A549 (cell line): ENCODE results near the gene TMEM168. TPM values are rescaled to one million over a fixed set of nuclear protein-coding genes. Genes with fewer than 3 reads are reported as not detected.

Experiments
- ATAC-seq, 2 experiments: fragments of 200-7000 bp in 1 of 2; fragments of >200 bp in 1 of 2; cut with Nextera tagmentation in 1 of 2; cut with Tn5 transposase in 1 of 2; 3 replicates each; pipeline versions ENCODE4 v1.8.0 to v1.9.1; 2018 to 2020; ENCODE audit warnings: mild to moderate bottlenecking in 1 of 2, moderate library complexity in 1 of 2
- CTCF ChIA-PET: fragments of 300-600 bp; sonication (Branson Sonifier 250); formaldehyde crosslinking; extraction: SDS; loops from one replicate; lab custom pipeline; 2021; ENCODE audit warnings: antibody characterized with exemption, inconsistent platforms; lab: Yijun Ruan, JAX
- POLR2A ChIA-PET: fragments of 350-600 bp; formaldehyde crosslinking; extraction: SDS; loops from one replicate; lab custom pipeline; 2021; ENCODE audit warnings: antibody characterized with exemption, inconsistent platforms; lab: Yijun Ruan, JAX
- DNase-seq, 2 experiments: peaks; one replicate each; pipeline versions ENCODE4 v3.0.0 to v3.0.0-alpha.2; 2011 to 2016; ENCODE audit warnings: low read depth in 1 of 2, low spot score in 1 of 2
- FAIRE-seq: peaks from 2 replicates; lab custom pipeline; 2011; peaks lifted over from hg19 to GRCh38; lab: Jason Lieb, UNC
- H3K27ac ChIP-seq, 2 experiments: fragments of >200 bp; sonication (Bioruptor Twin); formaldehyde crosslinking; 3 replicates each; pipeline ENCODE4 v1.5.1; 2016 to 2017
- H3K4me1 ChIP-seq: fragments of >200 bp; sonication (Bioruptor Twin); formaldehyde crosslinking; 3 replicates; pipeline ENCODE4 v1.6.1; 2016
- H3K4me2 ChIP-seq: fragments of >200 bp; sonication (Bioruptor Twin); formaldehyde crosslinking; 3 replicates; pipeline ENCODE4 v1.6.1; 2016
- H3K4me3 ChIP-seq: fragments of >200 bp; sonication (Bioruptor Twin); formaldehyde crosslinking; 3 replicates; pipeline ENCODE4 v1.5.1; 2016
- H3K9me3 ChIP-seq: fragments of >200 bp; sonication (Bioruptor Twin); formaldehyde crosslinking; 3 replicates; pipeline ENCODE4 v1.6.1; 2016
- CBX2 ChIP-seq: fragments of 200-600 bp; sonication (generic); IDR thresholded peaks from 2 replicates; pipeline ENCODE4 v1.6.1; 2016; ENCODE audit warnings: low read depth, mild to moderate bottlenecking, borderline replicate concordance
- CBX8 ChIP-seq: fragments of 200-600 bp; sonication (generic); IDR thresholded peaks from 2 replicates; pipeline ENCODE4 v1.6.1; 2016
- CHD4 ChIP-seq: fragments of 200-600 bp; sonication (generic); IDR thresholded peaks from 2 replicates; pipeline ENCODE4 v1.6.1; 2016; ENCODE audit warnings: antibody characterized with exemption, mild to moderate bottlenecking, borderline replicate concordance
- EHF ChIP-seq: fragments of 250-450 bp; sonication (Bioruptor Pico); IDR thresholded peaks from 2 replicates; pipeline ENCODE4 v1.5.0; 2020; ENCODE audit warnings: mild to moderate bottlenecking
- ESRRA ChIP-seq: fragments of 150-350 bp; IDR thresholded peaks from 2 replicates; pipeline ENCODE4 v1.6.1; 2014; ENCODE audit warnings: mild to moderate bottlenecking, low read length, borderline replicate concordance
- FOSL2 ChIP-seq, 2 experiments: fragments of 450-650 bp in 1 of 2; fragments of >200 bp in 1 of 2; sonication (Bioruptor Twin) in 1 of 2; formaldehyde crosslinking; IDR thresholded peaks; 2 replicates each; pipeline versions ENCODE4 v1.5.0 to v1.6.1; 2016 to 2020; ENCODE audit warnings: mild to moderate bottlenecking in 1 of 2, moderate library complexity in 1 of 2
- GATA3 ChIP-seq: IDR thresholded peaks from 2 replicates; pipeline ENCODE4 v1.6.1; 2012; ENCODE audit warnings: borderline replicate concordance
- HDAC2 ChIP-seq: fragments of 200-600 bp; sonication (generic); IDR thresholded peaks from 2 replicates; pipeline ENCODE4 v1.6.1; 2016
- HEYL ChIP-seq: fragments of 250-450 bp; sonication (Bioruptor Pico); IDR thresholded peaks from 2 replicates; pipeline ENCODE4 v1.8.0; 2021; ENCODE audit warnings: mild to moderate bottlenecking, moderate library complexity
- HMGXB4 ChIP-seq: fragments of 250-450 bp; sonication (Bioruptor Pico); IDR thresholded peaks from 2 replicates; pipeline ENCODE4 v1.5.0; 2021; ENCODE audit warnings: mild to moderate bottlenecking, moderate library complexity, borderline replicate concordance
- HOXB5 ChIP-seq: fragments of 250-450 bp; sonication (Bioruptor Pico); IDR thresholded peaks from 2 replicates; pipeline ENCODE4 v1.5.0; 2020; ENCODE audit warnings: mild to moderate bottlenecking, moderate library complexity
- KDM1A ChIP-seq: fragments of 200-600 bp; sonication (generic); IDR thresholded peaks from 2 replicates; pipeline ENCODE4 v1.6.1; 2016; ENCODE audit warnings: low read depth, mild to moderate bottlenecking
- MAFK ChIP-seq: fragments of 450-650 bp; IDR thresholded peaks from 2 replicates; pipeline ENCODE4 v1.6.1; 2014; ENCODE audit not compliant: partially characterized antibody
- MAZ ChIP-seq: fragments of 150-350 bp; IDR thresholded peaks from 2 replicates; pipeline ENCODE4 v1.6.1; 2014; ENCODE audit warnings: antibody characterized with exemption, low read depth, low read length, borderline replicate concordance
- NPAS2 ChIP-seq: fragments of 250-450 bp; sonication (Bioruptor Pico); IDR thresholded peaks from 2 replicates; pipeline ENCODE4 v1.8.0; 2022; ENCODE audit warnings: mild to moderate bottlenecking, moderate library complexity, borderline replicate concordance
- NR3C1 ChIP-seq: fragments of >200 bp; sonication (Bioruptor Twin); formaldehyde crosslinking; IDR thresholded peaks from 3 replicates; pipeline ENCODE4 v1.6.1; 2017
- RAD21 ChIP-seq, 2 experiments: fragments of >200 bp in 1 of 2; sonication (Bioruptor Twin) in 1 of 2; formaldehyde crosslinking in 1 of 2; IDR thresholded peaks in 1 of 2; conservative IDR thresholded peaks in 1 of 2; 2 replicates in 1 of 2; 3 replicates in 1 of 2; pipeline ENCODE4 v1.6.1; 2012 to 2018; ENCODE audit warnings: inconsistent platforms in 1 of 2
- RFX5 ChIP-seq: fragments of 450-650 bp; IDR thresholded peaks from 2 replicates; pipeline ENCODE4 v1.7.1; 2014; ENCODE audit warnings: antibody characterized with exemption, mild to moderate bottlenecking, moderate library complexity
- RNF2 ChIP-seq: fragments of 200-600 bp; sonication (generic); IDR thresholded peaks from 2 replicates; pipeline ENCODE4 v1.6.1; 2016; ENCODE audit warnings: low read depth, mild to moderate bottlenecking, antibody characterized with exemption, moderate library complexity, borderline replicate concordance
- ZC3H11A ChIP-seq: fragments of 450-650 bp; IDR thresholded peaks from 2 replicates; pipeline ENCODE4 v1.6.1; 2014; ENCODE audit warnings: antibody characterized with exemption, mild to moderate bottlenecking
- WGBS: methylation state at CpG from one replicate; pipeline ENCODE4 v1.1.6; 2017; ENCODE audit errors: missing lambda C conversion rate; 5-methylcytosine and 5-hydroxymethylcytosine counted together
- polyA plus RNA-seq, 4 experiments: library from polyadenylated mRNA; depleted of rRNA in 3 of 4; stranded (reverse); fragments of >200 nt; fragmentation: RNase III in 1 of 4; extraction: RNeasy Plus Mini Kit Qiagen cat#74134 plus additional on column Dnase treatment in 1 of 4; gene quantifications; 2 replicates in 3 of 4; 3 replicates in 1 of 4; pipeline ENCODE4 v1.2.3, GENCODE V29; 2011 to 2017
- TF ChIP-seq, protein P1 (sequence below): fragments of 450-650 bp; IDR thresholded peaks from 2 replicates; pipeline ENCODE4 v1.6.1; 2014; ENCODE audit warnings: antibody characterized with exemption

Gene TMEM168
- polyA plus RNA-seq, 2 of the 4 experiments (the other 2 are of a cell fraction), result 11.4 to 40.0 TPM

- Histone ChIP-seq H3K9me3 (no peaks in the 10 kb centered on the region), H3K4me1 (no peaks in the 10 kb centered on the region), H3K27ac (no peak overlapping the region), H3K4me2 (no peak overlapping the region), H3K4me3 (no peak overlapping the region)
- ATAC-seq, result no peak
- POLR2A ChIA-PET, result no interaction called here
- DNase-seq, result no peak
- CTCF ChIA-PET, result interaction anchor here (0.6 kb wide), 1 partner anchor 20 kb away, joined by 3 read pairs; no protein-coding TSS in a partner anchor
- TF ChIP-seq RAD21 (conservative IDR thresholded peaks at IDR 0.05 in 1 of 2, IDR thresholded peaks at IDR 0.05 in 1 of 2), result no peak
- TF ChIP-seq KDM1A, result no peak
- no peak for TF ChIP-seq RFX5
- no peak for TF ChIP-seq MAFK
- TF ChIP-seq HMGXB4 (CRISPR knock-in tag), result no peak
- no peak for TF ChIP-seq NR3C1
- TF ChIP-seq CBX2, result no peak
- no peak for TF ChIP-seq EHF (CRISPR knock-in tag)
- no peak for TF ChIP-seq GATA3
- no peak for FAIRE-seq
- 43% methylated on average over 3 of the region's 3 CpGs for WGBS
Measured at GRCh38 chr7:112759905-112760304, 30.3 kb downstream of the TMEM168 start.

DNA sequence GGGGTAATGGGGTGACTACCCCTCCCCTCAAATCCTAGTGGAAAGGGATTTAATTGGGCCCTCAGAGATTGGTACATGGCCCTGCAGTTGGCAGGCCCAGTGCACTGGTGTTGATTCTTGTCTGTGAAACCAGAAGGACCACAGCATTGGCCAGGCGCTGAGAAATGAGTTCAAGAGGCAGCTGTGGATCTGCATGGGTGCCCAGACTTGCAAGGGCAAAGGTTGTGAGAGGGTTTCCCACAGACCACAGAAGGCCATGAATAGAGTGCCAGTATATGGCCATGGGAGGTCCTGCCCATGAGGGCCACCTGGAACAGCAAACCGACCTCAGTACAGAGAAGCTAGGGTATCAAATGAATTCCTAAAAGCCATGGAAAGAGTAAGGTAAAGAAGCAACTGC lies 32.9 kb downstream of the TMEM168 start:
- WGBS, result 42% methylated on average over 2 of the region's 2 CpGs
- Histone ChIP-seq H3K4me3 (no peak overlapping the region), H3K9me3 (no peaks in the 10 kb centered on the region), H3K4me1 (no peaks in the 10 kb centered on the region)
- peak; percentile 28 to 30; a peak in 2 of 6 replicates for ATAC-seq
- DNase-seq, result no peak
- TF ChIP-seq, protein P1, sequence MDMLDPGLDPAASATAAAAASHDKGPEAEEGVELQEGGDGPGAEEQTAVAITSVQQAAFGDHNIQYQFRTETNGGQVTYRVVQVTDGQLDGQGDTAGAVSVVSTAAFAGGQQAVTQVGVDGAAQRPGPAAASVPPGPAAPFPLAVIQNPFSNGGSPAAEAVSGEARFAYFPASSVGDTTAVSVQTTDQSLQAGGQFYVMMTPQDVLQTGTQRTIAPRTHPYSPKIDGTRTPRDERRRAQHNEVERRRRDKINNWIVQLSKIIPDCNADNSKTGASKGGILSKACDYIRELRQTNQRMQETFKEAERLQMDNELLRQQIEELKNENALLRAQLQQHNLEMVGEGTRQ, result no peak
- TF ChIP-seq, all 56 proteins: peak for 0
- CTCF ChIA-PET, result no interaction called here
- POLR2A ChIA-PET, result no interaction called here
- FAIRE-seq, result no peak
- Histone ChIP-seq H3K4me2 (no peak overlapping the region), H3K27ac (no peak overlapping the region)

DNA sequence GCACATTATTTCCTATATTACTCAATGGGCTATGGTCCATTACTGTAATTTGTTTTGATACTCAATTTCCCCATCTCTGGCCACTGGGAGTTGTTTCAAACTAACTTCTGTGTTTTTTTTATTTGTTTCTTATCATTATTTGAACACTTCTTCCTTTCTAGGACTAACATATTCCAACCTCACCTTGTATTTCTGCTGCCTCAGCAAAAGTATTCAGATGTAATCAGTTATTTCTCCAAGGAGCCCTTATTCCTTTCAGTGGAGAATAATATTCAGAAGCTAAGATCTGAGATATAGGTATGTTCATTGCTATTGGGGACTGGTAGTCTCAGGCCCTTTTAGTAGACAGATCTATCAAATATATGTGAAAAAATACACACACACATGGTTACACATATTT lies 36.9 kb downstream of the TMEM168 start:
- CTCF ChIA-PET, result no interaction called here
- FAIRE-seq, result no peak
- ATAC-seq, result no peak

DNA sequence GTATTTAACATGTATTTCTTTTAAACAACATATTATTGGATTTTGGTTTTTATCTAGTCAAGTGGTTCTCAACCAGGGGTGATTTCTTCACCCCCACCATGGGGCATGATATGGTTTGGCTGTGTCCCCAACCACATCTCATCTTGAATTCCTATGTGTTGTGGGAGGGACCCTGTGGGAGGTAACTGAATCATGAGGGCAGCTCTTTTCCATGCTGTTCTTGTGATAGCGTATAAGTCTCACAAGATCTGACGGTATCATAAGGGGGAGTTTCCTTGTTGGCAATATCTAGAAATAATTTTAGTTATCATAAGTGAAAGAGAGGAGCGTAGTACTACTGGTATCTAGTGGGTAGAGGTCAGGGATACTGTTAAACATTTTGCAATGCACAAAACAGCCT lies 37.6 kb downstream of the TMEM168 start:
- ATAC-seq (no peak), FAIRE-seq (no peak), DNase-seq (no peak)
- no peak overlapping the region for H3K4me2 ChIP-seq
- ChIA-PET POLR2A (no interaction called here), CTCF (no interaction called here)
- no peaks in the 10 kb centered on the region for H3K4me1 ChIP-seq
- no peak overlapping the region for H3K27ac ChIP-seq
- WGBS, result 31% methylated on average over 3 of the region's 3 CpGs
- no peaks in the 10 kb centered on the region for H3K9me3 ChIP-seq
- no peak overlapping the region for H3K4me3 ChIP-seq
- TF ChIP-seq FOSL2 (IDR thresholded peaks at IDR 0.05), result no peak
- no peak for TF ChIP-seq FOSL2 (CRISPR knock-in tag; IDR thresholded peaks at IDR 0.05)
- no peak for TF ChIP-seq CHD4
- TF ChIP-seq MAZ, result no peak
- TF ChIP-seq ESRRA, result no peak
- no peak for TF ChIP-seq HOXB5 (CRISPR knock-in tag)
- no peak for TF ChIP-seq RAD21 (conservative IDR thresholded peaks at IDR 0.05 in 1 of 2, IDR thresholded peaks at IDR 0.05 in 1 of 2)
- TF ChIP-seq CBX8, result no peak
- TF ChIP-seq HMGXB4 (CRISPR knock-in tag), result no peak
- no peak for TF ChIP-seq HEYL (CRISPR knock-in tag)
- TF ChIP-seq KDM1A, result no peak
- no peak for TF ChIP-seq HDAC2

More for the DNA sequence above, 36.9 kb downstream of the TMEM168 start:
- POLR2A ChIA-PET, result no interaction called here
- DNase-seq, result no peak
- Histone ChIP-seq H3K9me3 (no peaks in the 10 kb centered on the region), H3K27ac (no peak overlapping the region), H3K4me1 (no peaks in the 10 kb centered on the region), H3K4me3 (no peak overlapping the region), H3K4me2 (no peak overlapping the region)
- TF ChIP-seq MAFK (peak; percentile 89), RNF2 (no peak), ZC3H11A (no peak), NPAS2 (CRISPR knock-in tag) (no peak)
